ENCODE measurements around the gene PTCD1. TPM values are rescaled to one million over a fixed set of nuclear protein-coding genes. Genes with fewer than 3 reads are reported as not detected.

Gene PTCD1
- total and polyA plus RNA-seq, 3 donors from 2014 or later = 6.1 to 14.4 (median 13.6) TPM

- H3K9me3 ChIP-seq = no peaks in the 10 kb centered on the region
- peak; percentile 82 for DNase-seq
- H3K4me1 ChIP-seq = peaks cover 18% of the 10 kb centered on the region
- intact Hi-C loops (cut with DNase I; ENCODE audit: low total_unique reads) = no loop called here
- no peaks in the 10 kb centered on the region for H3K27me3 ChIP-seq
- H3K36me3 ChIP-seq (ENCODE audit: low read depth, missing control alignments) = no peaks in the 10 kb centered on the region
- 9 to 11% methylated on average over 24 to 80 of the region's 95 CpGs for WGBS, 2 donors
- H3K27ac ChIP-seq = peak within 1 kb of the TSS; percentile 61 to 81
- H3K4me3 ChIP-seq = peak within 1 kb of the TSS; percentile 77 to 87
- TF ChIP-seq POLR2A (IDR thresholded peaks at IDR 0.05) (no peak), CTCF (IDR thresholded peaks at IDR 0.05) (no peak)
Observed at GRCh38 chr7:99374111-99375064, 64.2 kb downstream of the PTCD1 start, which contains the start of gene ARPC1B. ARPC1B (plus strand) TSS chr7:99374730; CDS start chr7:99385715, 10,985 bp downstream.

- intact Hi-C loops (cut with DNase I; ENCODE audit: low total_unique reads) = no loop called here
- H3K27me3 ChIP-seq = no peaks in the 10 kb centered on the region
- DNase-seq = no peak
- H3K9me3 ChIP-seq = no peaks in the 10 kb centered on the region
- no peaks in the 10 kb centered on the region for H3K36me3 ChIP-seq (ENCODE audit: low read depth, missing control alignments)
- H3K4me1 ChIP-seq = peaks cover 13% of the 10 kb centered on the region
- H3K27ac ChIP-seq = peak overlapping the region; percentile 61 to 81
- 64 to 66% methylated on average over 39 to 41 of the region's 41 CpGs for WGBS, 2 donors
- H3K4me3 ChIP-seq = peak overlapping the region; percentile 77 to 87
- TF ChIP-seq POLR2A (IDR thresholded peaks at IDR 0.05) (no peak), CTCF (IDR thresholded peaks at IDR 0.05) (no peak)
Observed at GRCh38 chr7:99373091-99374066, 65.2 kb downstream of the PTCD1 start.

- no peak overlapping the region for H3K4me3 ChIP-seq
- TF ChIP-seq CTCF (IDR thresholded peaks at IDR 0.05) (no peak), POLR2A (IDR thresholded peaks at IDR 0.05) (no peak)
- H3K36me3 ChIP-seq (ENCODE audit: low read depth, missing control alignments) = no peaks in the 10 kb centered on the region
- intact Hi-C loops (cut with DNase I; ENCODE audit: low total_unique reads) = no loop called here
- H3K27me3 ChIP-seq = no peaks in the 10 kb centered on the region
- peak overlapping the region; percentile 24 to 61 for H3K27ac ChIP-seq
- DNase-seq = peak; percentile 86
- 32 to 42% methylated on average over 16 to 21 of the region's 21 CpGs for WGBS, 2 donors
- peaks cover 13% of the 10 kb centered on the region for H3K4me1 ChIP-seq
- H3K9me3 ChIP-seq = no peaks in the 10 kb centered on the region
Observed at GRCh38 chr7:99372275-99373090, 66.1 kb downstream of the PTCD1 start.

DNA sequence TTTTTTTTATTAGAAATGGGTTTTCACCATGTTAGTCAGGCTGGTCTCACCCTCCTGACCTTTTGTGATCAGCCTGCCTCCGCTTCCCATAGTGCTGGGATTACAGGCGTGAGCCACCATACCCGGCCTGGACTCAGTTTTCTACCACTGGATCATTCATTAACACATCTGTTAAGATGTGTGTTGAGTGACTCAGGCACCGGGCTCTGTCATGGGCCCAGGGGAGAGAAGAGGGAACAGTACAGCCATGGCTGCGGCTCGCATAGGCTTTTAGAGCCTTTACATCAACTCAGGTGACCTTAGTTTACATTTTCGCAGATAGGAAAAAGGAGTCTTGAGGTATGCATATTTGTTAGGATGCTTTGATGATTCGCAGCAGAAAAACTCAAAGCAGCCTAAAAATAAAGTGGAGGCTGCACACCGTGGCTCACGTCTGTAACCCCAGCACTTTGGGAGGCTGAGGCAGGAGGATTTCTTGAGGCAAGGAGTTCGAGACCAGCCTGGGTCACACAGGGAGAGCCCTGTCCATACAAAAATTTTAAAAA lies 67.2 kb downstream of the PTCD1 start:
- DNase-seq = no peak
- no peaks in the 10 kb centered on the region for H3K36me3 ChIP-seq (ENCODE audit: low read depth, missing control alignments)
- no peak overlapping the region for H3K27ac ChIP-seq
- 92 to 94% methylated on average over 11 of the region's 11 CpGs for WGBS, 2 donors
- no peaks in the 10 kb centered on the region for H3K27me3 ChIP-seq
- H3K4me1 ChIP-seq = peaks cover 13% of the 10 kb centered on the region
- TF ChIP-seq CTCF (IDR thresholded peaks at IDR 0.05) (no peak), POLR2A (IDR thresholded peaks at IDR 0.05) (no peak)
- no peaks in the 10 kb centered on the region for H3K9me3 ChIP-seq
- H3K4me3 ChIP-seq = no peak overlapping the region
- intact Hi-C loops (cut with DNase I; ENCODE audit: low total_unique reads) = no loop called here

Data from testis (tissue), 3 donors.